Astrocyte of the spinal cord (primary cell): ENCODE results near the gene OSBPL5.
"Not testable (repeated sequence)": the region's sequence is repeated elsewhere in the genome, so short reads cannot be mapped to it uniquely, and the experiment has no call there.

Experiments used
- DNase-seq: peaks from one replicate; pipeline ENCODE4 v3.0.0; 2011; ENCODE audit warnings: low read depth, low spot score
- H3K4me3 ChIP-seq: 2 replicates; pipeline ENCODE4 v1.5.1; 2011; ENCODE audit warnings: low read depth, mild to moderate bottlenecking, low read length, moderate library complexity
- in situ Hi-C: cut with HindIII; loops from 2 replicates; pipeline ENCODE4 v1.10.0; 2017; ENCODE audit warnings: low sequenced_read_pairs
- TF ChIP-seq, protein P1 (sequence below): IDR thresholded peaks from 2 replicates; pipeline ENCODE4 v1.5.1; 2012; ENCODE audit warnings: low read depth, mild to moderate bottlenecking, low read length, inconsistent platforms

OSBPL5 gene

DNA sequence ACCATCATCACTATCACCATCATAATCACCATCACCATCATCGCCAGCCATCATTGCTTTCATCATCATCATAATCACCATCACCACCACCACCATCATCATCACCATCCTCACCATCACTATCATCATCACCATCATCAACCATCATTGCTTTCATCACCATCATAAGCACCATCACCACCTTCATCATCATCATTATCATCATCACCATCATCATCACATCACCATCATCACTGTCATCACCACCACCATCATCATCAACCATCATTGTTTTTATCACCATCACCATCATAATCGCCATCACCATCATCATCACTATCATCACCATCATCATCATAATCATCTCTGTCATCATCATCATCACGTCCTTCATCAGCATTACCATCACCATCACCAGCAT lies 9.3 kb upstream of the OSBPL5 start:
- in situ Hi-C loops, result no loop called here
- no peak overlapping the region for H3K4me3 ChIP-seq
- DNase-seq, result no peak
- TF ChIP-seq, protein P1, sequence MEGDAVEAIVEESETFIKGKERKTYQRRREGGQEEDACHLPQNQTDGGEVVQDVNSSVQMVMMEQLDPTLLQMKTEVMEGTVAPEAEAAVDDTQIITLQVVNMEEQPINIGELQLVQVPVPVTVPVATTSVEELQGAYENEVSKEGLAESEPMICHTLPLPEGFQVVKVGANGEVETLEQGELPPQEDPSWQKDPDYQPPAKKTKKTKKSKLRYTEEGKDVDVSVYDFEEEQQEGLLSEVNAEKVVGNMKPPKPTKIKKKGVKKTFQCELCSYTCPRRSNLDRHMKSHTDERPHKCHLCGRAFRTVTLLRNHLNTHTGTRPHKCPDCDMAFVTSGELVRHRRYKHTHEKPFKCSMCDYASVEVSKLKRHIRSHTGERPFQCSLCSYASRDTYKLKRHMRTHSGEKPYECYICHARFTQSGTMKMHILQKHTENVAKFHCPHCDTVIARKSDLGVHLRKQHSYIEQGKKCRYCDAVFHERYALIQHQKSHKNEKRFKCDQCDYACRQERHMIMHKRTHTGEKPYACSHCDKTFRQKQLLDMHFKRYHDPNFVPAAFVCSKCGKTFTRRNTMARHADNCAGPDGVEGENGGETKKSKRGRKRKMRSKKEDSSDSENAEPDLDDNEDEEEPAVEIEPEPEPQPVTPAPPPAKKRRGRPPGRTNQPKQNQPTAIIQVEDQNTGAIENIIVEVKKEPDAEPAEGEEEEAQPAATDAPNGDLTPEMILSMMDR, result no peak

DNA sequence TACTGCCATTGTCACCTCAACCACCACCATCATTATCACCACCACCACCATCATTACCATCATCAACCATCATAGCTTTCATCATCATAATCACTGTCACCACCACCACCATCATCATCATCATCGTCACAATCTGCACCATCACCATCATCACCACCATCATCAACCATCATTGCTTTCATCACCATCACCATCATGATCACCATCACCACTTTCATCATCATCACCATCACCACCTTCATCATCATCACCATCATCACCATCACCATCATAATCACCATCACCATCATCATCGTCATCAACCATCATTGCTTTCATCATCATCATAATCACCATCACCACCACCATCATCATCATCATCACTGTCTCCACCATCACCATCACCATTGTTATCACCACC lies 8.7 kb upstream of the OSBPL5 start:
- H3K4me3 ChIP-seq, result no peak overlapping the region
- in situ Hi-C loops, result no loop called here

DNA sequence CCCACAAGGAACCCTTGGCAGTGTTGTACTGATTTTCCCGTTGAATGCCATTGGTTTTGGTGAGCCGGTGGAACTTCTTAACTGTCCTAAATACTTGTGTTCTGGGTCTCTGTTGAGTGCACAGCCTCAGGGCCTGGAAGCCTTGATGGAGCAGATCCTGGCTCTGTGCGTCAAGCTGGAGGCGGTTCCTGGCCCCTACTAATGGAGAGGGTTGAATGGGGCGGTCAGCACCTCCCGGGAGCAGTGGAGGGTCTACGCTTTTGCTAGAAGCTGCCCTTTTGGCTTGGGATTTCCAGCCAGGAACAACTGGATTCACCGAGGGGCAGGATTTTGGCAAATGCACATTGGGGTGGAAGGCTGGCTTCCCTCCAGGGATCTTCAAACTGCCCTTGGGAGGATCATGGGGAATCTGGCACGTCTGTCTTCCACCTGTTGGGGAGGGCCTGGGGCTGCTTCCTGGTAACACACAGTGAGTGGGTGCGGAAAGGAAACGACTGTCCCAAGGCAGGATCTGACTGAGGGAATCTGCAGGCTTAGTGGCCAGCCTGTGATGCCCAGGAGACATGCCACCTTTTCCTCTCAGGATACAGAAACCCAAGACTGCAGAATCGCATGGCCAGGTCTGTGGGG lies 6.9 kb upstream of the OSBPL5 start:
- TF ChIP-seq, protein P1, result no peak
- in situ Hi-C loops, result no loop called here
- no peak overlapping the region for H3K4me3 ChIP-seq
- DNase-seq, result no peak

More for the DNA sequence above, 8.7 kb upstream of the OSBPL5 start:
- TF ChIP-seq, protein P1, result no peak
- no peak for DNase-seq

DNA sequence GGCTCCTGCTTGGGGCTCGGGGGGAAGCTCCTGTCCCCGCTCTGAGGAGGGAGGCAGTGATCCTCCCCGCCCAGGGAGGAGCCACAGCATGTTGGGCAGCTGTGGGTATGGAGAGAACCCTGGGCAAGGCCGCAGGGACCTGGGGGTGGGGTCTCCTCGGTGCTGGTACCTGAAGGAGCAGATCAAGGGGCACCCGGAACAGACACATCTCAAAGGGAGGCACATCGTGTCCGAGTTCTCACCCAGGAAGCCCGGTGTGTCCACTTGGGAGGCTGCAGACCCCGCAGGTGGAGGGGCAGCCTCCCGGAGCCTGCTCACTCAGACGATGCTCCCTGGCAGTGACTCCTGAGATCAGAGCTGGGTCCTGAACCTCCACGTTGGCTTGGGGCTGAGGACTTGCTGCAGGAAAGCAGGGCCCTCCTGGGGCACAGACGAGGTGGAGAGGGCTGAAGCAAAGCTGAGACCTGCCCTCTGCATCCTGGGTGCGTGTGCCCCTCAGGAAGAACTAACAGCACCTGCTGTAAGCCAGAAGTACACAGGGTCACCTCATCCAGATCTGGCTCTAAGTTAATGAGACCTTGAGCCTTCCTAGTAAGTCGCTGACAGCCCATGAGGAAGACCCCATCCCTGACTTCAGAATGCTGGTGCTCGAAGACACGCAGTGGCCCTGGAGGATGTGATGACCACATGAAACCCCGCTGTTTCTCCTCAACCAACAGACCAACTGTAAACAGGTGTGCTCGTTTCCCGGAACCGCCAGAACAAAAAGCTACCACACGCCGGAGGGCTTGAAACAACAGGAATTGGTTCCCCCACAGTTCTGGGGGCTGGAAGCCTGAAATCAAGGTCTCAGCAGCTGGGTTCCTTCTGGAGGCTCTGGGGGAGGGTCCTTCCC lies 5.9 kb upstream of the OSBPL5 start:
- no peak for DNase-seq
- TF ChIP-seq, protein P1, result no peak
- in situ Hi-C loops, result no loop called here

DNA sequence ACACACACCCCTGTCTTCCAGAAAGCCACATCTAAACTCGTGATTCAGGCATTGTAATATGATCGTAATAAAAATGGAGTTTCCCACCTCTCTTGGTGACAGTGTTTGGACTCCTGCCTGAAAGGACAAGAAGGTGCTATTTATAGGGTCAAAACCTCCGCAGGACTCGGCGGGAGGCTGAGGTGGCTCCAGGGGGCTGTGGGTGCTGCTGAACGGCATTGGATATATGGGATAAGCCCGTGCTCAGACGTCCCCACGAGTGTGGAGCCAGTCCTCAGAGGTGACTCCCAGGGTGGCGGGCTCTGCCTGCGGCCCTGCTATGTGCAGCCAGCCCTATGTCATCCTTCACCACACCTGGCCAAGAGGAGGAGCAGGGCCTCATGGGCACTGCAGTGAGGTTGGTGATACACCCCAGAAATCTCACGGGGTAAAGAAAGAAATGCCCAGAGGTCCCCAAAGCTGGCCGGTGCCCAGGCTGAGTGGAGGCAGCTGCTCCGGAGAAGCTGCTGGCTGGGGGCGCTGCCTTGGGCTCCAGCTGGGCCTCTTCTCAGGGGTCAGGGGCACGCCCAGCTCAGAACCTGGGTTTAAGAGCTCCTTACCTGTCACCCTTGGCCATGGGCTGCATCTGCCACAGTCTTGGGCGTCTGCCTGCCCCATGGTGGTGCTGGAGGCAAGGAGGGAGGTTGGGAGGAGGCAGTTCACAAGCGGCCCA lies 5.1 kb upstream of the OSBPL5 start:
- TF ChIP-seq, protein P1, result no peak
- in situ Hi-C loops, result no loop called here
- no peak for DNase-seq
- no peak overlapping the region for H3K4me3 ChIP-seq

More for the DNA sequence above, 5.9 kb upstream of the OSBPL5 start:
- H3K4me3 ChIP-seq, result no peak overlapping the region

DNA sequence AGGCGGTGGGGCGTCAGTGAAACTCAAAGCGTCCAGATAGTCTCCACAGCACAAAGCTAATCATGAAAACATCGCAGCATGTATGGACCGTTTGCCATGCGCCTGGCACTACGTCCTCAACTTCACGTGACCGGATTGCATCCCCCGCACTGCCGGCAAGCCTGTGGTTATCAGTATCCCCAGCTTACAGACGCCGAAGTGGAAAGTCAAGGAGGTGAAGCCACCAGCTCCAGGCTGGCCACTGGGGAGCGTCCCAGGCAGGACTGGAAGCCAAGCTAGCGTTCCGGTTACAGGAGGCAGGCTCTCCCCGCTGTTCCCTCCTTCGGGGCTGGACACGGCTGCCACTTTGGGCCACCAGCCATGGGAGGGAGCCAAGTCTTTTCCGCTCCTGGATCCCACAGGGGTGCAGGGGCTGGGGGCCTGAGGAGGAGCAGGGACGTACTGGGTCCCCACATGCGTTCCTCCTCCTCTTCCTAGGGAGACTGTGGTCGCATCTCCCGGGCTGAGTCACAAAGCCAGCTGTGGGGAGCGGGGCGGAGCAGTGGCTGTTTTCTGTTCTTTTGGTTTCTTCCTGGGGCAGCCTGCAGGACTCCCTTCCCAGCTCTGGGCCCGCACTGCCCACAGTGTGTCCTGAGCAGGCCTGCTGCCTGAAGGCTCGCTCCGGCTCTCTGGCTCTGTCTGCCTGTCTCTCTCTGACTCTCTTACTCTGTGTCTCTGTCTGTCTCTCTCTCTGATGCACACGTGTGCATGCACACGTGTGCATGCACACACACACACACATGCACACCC lies 4.3 kb upstream of the OSBPL5 start:
- TF ChIP-seq, protein P1, result no peak
- DNase-seq, result peak; percentile 82
- in situ Hi-C loops, result no loop called here
- H3K4me3 ChIP-seq, result peak overlapping the region; percentile 34

DNA sequence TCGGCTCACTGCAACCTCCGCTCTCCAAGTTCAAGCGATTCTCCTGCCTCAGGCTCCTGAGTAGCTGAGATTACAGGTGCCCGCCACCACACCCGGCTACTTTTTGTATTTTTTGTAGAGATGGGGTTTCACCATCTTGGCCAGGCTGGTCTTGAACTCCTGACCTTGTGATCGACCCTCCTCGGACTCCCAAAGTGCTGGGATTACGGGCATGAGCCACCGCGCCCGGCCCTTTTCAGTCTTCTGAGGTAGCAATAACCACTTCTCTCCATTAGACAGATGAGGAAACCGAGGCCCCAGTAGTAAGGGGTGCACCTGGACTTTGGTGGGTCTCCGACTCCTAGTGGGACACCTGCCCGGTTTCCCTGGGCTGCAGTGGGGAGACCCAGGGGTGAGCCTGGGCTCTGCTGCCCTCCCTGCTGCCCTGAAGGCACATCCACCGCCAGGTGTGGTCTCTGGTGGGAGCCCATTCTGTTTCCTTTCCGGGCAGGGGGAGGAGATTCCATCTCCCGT lies 3.7 kb upstream of the OSBPL5 start:
- DNase-seq, H3K4me3 ChIP-seq, in situ Hi-C loops: not testable (repeated sequence)
